ENCODE measurements around the gene OPCML.

- no peak for TF ChIP-seq CTCF (IDR thresholded peaks at IDR 0.05)
- no peak for TF ChIP-seq POLR2A (IDR thresholded peaks at IDR 0.05)
- no peak for TF ChIP-seq POLR2AphosphoS5 (IDR thresholded peaks at IDR 0.05)
Measured at GRCh38 chr11:132643239-132643638, 889.1 kb downstream of the OPCML start.

All from transverse colon (tissue), 4 donors.